Urothelium cell line (cell line): ENCODE measurements around the gene HPCAL1.

ENCODE experiments used
- DNase-seq: peaks from one replicate; pipeline ENCODE4 v3.0.0; 2011; ENCODE audit warnings: low spot score, mixed read lengths
- FAIRE-seq: peaks from 2 replicates; lab custom pipeline; 2011; peaks lifted over from hg19 to GRCh38; lab: Jason Lieb, UNC

HPCAL1 gene

DNA sequence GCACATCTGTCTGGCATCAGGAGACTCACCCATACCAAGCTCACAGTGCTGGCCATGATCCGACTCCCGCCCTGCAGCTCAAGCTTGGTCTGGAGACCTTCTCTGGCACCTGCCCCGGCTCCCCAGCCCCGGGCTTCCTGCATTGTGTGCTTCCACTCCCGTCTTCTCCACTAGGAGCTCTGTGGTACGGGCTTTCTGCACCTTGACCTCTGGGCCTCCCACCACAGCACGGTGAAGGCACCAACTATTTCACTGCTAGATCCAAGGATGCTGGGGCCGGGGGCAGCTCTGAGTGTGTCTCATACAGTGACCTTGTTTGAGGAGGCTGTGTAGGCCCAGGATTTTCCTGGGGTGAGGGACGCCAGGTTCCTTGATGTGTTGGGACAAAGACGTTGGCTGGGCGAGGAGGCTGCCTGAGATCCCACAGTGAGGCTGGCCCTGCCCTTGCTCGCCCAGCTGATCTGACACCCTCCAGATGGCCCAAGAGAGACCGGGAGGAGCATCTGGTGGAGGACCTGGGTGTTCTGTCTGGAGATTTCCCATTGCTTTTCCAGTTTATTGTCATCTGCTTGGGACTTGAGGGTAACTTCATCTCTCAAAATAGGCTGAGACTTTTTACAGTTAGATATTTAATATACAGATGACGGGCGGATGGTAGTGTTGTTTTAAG is 64.0 kb downstream of the HPCAL1 start:
- no peak for FAIRE-seq

DNA sequence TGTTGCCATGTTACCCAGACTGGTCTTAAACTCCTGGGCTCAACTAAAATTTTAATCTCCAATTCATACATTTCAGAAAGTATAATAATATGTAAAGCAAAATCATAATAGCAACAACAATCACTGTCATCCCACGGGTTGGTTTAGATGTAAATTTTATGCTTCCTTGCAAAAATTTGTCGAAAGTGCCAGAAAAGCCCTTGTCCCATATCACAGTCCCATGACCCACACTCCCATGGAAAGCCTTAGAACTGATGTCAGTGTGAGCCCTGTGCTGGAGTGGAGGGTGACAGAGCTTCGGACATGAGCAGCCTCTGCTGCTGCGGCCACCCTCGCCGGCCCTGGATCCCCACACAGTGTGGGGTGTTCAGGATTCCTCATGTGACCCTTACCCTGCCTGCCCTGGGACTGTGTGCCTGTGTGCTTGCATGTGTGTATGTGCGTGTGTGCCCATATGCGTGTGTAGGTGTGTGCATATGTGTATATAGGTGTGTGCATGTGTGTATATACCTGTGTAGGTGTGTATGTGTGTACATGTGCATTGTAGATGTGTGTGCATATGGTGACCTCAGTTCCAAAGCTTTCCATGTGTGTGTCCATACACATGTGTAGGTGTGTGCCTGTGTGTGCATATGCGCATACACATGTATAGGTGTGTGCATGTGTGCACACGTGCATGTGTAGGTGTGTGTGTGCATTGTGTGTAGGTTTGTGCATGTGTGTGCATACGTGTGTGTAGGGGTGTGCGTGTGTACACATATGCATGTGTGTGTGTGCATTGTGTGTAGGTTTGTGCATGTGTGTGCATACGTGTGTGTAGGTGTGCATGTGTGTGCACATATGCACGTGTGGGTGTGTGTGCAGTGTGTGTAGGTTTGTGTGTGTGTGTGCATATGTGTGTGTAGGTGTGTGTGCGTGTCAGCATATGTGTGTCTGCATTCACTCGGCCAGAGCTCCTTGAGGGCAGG is 65.1 kb downstream of the HPCAL1 start:
- peak; percentile 99 for FAIRE-seq
- no peak for DNase-seq

More for the DNA sequence above, 64.0 kb downstream of the HPCAL1 start:
- DNase-seq = no peak

DNA sequence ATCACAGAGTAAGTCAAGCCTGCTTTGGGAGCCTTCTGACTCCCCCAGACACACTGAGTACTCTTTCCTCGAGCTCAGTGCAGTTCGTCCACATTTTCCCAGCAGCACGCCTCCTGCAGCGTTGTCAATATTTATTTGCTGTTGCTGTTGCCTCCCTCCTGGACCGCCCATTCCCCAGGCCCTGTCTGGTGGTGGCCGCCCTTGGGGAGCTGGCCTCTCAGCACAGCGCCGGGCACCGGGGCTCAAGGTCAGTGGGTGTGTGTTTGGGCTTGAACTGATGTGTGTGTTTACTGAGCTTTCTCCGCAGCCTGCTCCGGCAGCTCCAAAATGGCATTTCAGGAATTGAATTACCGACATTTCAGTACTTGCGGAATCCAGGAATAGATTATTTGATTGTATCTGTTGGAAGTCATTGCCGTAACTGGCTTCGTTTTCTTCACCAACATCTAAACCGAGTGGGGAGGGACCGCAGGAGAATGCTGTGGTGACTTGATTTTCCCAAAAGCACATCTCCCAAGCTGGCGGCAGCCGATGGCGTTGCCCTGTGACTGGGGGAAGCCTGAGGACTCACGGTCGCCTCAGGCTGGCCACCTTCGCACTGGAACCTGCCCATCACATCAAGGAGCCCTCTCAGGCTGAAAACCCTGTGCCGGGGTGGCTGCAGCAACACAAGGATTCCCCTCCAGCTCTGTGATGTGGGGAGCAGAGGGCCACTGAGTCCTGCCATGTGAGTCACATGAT is 66.0 kb downstream of the HPCAL1 start:
- FAIRE-seq = no peak
- no peak for DNase-seq

GRCh38 chr2:10369269-10370255 is 66.9 kb downstream of the HPCAL1 start:
- FAIRE-seq (no peak), DNase-seq (no peak)

DNA sequence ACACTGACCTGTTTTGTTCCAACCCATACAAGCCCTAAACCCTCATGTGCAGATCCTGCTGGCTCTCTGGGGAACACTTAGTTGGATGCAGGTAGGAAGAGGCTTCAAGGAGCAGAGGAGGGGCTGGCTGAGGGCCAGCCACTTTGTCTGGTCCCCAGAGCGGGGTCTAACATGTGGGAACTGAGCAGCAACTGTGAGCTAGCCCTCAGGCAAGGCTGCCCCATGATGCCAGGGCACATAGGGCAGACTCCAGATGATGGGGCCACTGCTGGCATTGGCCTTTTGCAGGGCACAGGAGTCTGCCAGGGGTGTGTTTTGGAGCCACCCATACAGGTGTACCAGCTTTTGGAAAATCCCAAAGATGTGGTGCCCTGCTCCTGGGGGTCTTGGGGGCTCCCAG is 67.7 kb downstream of the HPCAL1 start:
- DNase-seq (no peak), FAIRE-seq (no peak)

- DNase-seq (no peak), FAIRE-seq (no peak)
These were observed 68.2 kb downstream of the HPCAL1 start for GRCh38 chr2:10370895-10371294.

DNA sequence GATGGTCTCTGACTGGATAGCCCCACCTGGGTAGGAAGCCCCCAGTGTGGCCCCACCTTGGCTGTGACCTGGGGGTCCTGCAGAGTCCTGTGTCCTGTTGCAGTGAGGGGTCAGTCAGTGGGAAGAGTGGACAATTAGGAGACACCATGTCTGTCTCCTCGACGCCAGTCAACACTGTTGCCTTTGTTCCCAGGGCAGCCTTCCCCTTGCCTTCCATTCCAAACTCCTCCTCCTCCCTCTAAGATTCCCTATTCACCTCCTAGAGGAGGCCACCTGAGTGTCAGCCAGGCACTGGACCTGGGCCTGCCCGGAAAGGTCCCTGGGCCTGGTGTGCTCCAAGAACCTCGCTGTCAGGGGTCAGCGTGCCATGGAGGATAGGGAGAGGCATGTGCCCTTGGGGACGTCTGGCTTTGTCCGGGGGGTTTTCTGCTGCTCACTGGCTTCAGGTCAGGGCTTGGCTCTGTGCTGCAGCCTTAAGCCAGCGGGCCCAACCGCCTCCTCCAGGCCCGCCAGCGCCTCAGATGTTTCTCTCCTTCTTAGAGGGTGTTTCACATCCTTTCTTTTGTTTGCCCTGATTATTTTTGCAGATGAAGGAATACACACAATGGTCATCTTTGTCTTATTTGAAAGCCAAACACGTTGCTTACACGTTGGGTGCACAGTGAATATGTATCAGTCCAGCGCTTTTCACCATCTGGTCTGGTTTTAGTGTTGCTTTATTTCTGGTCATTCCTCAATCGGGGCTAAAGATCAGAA is 68.9 kb downstream of the HPCAL1 start:
- FAIRE-seq (no peak), DNase-seq (no peak)

DNA sequence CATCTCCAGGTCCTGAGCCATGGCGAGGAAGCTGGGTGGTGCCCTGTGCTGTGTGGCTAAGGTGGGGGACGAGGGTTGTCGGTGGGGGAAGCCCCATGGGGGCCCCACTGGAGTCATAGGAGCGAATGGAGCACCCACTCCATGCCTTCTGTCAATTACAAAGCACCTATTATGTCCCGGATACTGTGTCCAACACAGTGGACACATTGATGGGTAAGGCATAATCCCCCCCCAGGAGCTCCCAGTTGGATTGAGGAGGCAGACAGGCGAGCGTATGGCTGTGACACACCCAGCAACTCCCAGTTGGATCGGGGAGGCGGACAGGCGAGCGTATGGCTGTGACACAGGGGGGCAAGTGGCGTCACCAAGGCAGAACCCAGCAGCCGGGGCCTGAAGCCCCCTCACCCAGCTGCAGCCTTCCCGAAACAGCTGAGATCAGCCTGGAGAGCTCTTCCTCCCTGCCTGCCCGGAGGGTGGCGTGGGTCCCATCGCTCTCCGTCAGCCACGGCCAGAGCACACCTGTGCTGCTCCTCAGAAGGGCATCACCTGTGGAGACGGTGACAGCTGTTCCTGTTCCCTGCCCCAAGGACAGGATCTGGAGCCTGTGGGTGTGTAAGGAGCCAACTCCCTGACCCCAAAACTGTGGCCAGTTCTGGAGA is 69.6 kb downstream of the HPCAL1 start:
- DNase-seq = no peak
- no peak for FAIRE-seq

DNA sequence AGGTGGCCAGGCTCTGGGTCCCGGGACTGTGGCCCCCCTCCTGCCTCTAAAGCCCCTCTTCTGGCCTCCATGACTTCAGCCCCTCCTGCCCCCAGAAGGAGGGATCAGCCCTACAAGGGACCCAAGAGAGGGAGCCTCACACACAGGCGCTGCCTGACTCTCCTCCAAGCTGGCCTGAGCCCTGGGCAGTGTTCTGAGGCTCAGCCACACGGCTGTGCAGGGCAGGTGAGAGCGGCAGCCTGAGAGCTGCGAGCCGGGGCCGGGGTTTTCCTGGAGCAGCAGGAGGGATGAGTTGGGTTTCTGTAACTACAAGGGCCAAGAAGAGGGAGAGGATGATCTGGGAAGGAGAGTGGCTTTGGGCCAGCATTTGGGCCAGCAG is 70.1 kb downstream of the HPCAL1 start:
- FAIRE-seq = no peak

GRCh38 chr2:10373931-10374330 is 71.2 kb downstream of the HPCAL1 start:
- DNase-seq = no peak
- no peak for FAIRE-seq

More for the DNA sequence above, 70.1 kb downstream of the HPCAL1 start:
- DNase-seq = no peak

DNA sequence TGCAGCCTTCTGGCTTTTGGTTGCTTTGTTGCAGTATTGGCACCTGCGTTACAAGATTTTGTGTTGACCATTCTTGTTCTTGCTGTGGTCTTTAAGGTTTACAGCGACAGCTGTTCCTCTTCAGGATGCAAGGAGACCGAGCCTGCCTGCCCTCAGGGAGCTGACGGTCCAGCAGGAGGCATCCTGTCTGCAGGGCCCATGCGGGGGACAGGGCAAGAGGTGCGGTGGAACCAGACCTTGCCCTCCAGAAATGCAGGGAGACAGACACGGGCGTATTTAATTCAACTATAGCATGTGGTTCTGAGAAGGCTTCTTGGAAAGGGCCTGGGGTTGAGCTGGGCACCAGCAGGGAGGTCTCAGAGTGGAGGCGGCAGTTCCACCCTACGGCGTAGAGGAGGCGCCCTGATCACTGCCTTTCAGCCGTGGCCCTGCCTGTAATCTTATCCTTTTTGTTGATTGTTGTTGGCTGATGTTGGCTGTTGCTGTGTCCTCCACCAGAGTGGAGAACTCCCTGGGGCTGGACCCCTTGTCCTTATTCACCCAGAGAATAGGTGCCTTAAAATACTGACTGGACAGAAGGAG is 71.7 kb downstream of the HPCAL1 start:
- DNase-seq (no peak), FAIRE-seq (no peak)

GRCh38 chr2:10375570-10376281 is 73.0 kb downstream of the HPCAL1 start:
- no peak for DNase-seq
- no peak for FAIRE-seq

- no peak for DNase-seq
- FAIRE-seq = no peak
These were observed 74.5 kb downstream of the HPCAL1 start for GRCh38 chr2:10377052-10377746.

DNA sequence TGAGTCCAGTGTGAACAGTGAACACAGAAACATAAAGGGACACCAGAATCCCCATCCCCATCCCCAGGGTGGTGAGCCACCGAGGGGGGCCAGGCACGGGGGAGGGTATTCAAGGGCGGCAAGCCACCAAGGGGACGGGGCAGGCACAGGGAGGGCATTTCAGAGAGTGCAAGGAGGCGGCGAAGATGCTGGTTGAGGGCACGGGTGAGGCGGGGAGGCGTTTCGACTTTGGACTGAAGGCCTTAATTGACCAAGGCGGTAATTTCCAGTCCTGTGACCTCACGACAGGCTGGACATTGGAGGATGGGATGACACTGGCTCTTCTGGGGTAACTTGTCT is 75.0 kb downstream of the HPCAL1 start:
- no peak for DNase-seq
- no peak for FAIRE-seq

DNA sequence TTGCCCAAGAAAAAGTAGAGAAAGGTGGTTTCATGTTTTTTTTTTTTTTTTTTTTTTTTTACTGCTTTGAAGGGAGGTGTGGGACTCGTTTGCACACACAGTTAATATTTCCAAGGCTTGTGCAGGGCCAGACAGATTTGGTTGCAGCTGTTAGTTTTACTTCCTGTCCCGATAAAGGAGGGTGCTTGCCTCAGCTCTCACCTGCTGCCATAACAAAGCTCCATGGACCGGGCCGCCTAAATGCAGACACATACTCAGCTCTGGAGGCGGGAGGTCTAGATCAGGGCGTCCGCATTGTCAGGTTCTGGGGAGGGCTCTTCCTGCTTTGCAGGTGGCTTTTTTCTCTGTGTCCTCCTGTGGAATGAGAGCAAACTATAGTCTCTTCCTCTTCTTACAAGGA is 75.5 kb downstream of the HPCAL1 start:
- no peak for FAIRE-seq

GRCh38 chr2:10380048-10380926 is 77.6 kb downstream of the HPCAL1 start:
- FAIRE-seq = no peak
- DNase-seq = no peak

More for the DNA sequence above, 75.5 kb downstream of the HPCAL1 start:
- DNase-seq = no peak

DNA sequence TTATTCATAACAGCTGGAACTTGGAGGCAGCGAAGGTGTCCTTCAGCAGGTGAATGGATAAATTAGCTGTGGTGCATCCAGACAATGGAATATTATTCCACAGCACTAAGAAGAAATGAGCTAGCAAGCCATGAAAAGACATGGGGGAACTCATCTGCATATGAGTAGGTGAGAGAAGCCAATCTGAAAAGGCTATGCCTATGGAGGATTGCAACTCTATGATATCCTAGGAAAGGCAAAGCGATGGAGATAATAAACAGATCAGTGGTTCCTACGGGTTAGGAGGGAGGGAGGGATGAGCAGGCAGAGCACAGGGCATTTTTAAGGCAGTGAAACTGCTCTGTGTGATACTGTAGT is 79.3 kb downstream of the HPCAL1 start:
- no peak for FAIRE-seq
- DNase-seq = no peak
